B cell (primary cell): ENCODE data around the gene DIP2B. TPM values are rescaled to one million over a fixed set of nuclear protein-coding genes. Genes with fewer than 3 reads are reported as not detected.

Source experiments
- ATAC-seq: fragments of 200-7000 bp; cut with Tn5 transposase; one replicate; pipeline ENCODE4 v1.10.0; 2021; ENCODE audit warnings: low read depth, mild to moderate bottlenecking, moderate number of reproducible peaks, moderate library complexity
- CTCF ChIA-PET: fragments of 350-600 bp; sonication (Branson Sonifier 250); formaldehyde crosslinking; loops from one replicate; lab custom pipeline; 2021; ENCODE audit warnings: antibody characterized with exemption, inconsistent platforms; lab: Charles Lee
- POLR2A ChIA-PET: fragments of 350-600 bp; sonication (Branson Sonifier 250); formaldehyde crosslinking; loops from one replicate; lab custom pipeline; 2021; ENCODE audit warnings: antibody characterized with exemption; lab: Charles Lee
- DNase-seq: peaks from one replicate; pipeline ENCODE4 v3.0.0; 2013
- H2AFZ ChIP-seq: 2 replicates; pipeline ENCODE4 v1.6.1; 2012; ENCODE audit warnings: mild to moderate bottlenecking, low read depth, low read length; ENCODE audit not compliant: insufficient read depth, poor library complexity, severe bottlenecking
- H3K27ac ChIP-seq, 2 donors: 1 replicate in 1 of 2; 2 replicates in 1 of 2; pipeline ENCODE4 v1.5.1; 2012 to 2013; ENCODE audit warnings: low read length in 2 of 2, mild to moderate bottlenecking in 2 of 2, moderate library complexity in 1 of 2
- H3K27me3 ChIP-seq, 4 experiments: fragments of 200-600 bp in 1 of 4; sonication (generic) in 1 of 4; replicated peaks in 1 of 4; 1 replicate in 2 of 4; 2 replicates in 2 of 4; pipeline versions ENCODE4 v1.6.1 to v1.7.0; 2013 to 2016; ENCODE audit warnings: low read length in 3 of 4, mild to moderate bottlenecking in 2 of 4, mixed read lengths in 1 of 4, moderate library complexity in 1 of 4; ENCODE audit not compliant: insufficient read depth in 4 of 4, control insufficient read depth in 3 of 4; ENCODE audit errors: control extremely low read depth in 1 of 4
- H3K36me3 ChIP-seq, 2 experiments: replicated peaks in 1 of 2; 1 replicate in 1 of 2; 2 replicates in 1 of 2; pipeline versions ENCODE4 v1.6.1 to v1.7.1; 2013; ENCODE audit warnings: low read length in 1 of 2; ENCODE audit not compliant: insufficient read depth in 2 of 2, control insufficient read depth in 1 of 2; ENCODE audit errors: control extremely low read depth in 1 of 2, extremely low read depth in 1 of 2
- H3K4me1 ChIP-seq, 2 donors: fragments of 200-600 bp in 1 of 2; sonication (generic) in 1 of 2; 1 replicate in 1 of 2; 2 replicates in 1 of 2; pipeline versions ENCODE4 v1.5.1 to v1.6.1; 2013 to 2017; ENCODE audit warnings: low read length in 2 of 2; ENCODE audit not compliant: control insufficient read depth in 2 of 2, insufficient read depth in 2 of 2
- H3K4me2 ChIP-seq: replicated peaks from 2 replicates; pipeline ENCODE3; 2012; ENCODE audit warnings: mild to moderate bottlenecking, low read depth, low read length; ENCODE audit not compliant: poor library complexity, severe bottlenecking
- H3K4me3 ChIP-seq, 5 experiments: fragments of 200-600 bp in 1 of 5; sonication (generic) in 1 of 5; 1 replicate in 3 of 5; 2 replicates in 2 of 5; pipeline versions ENCODE4 v1.5.1 to v1.7.0; 2011 to 2016; ENCODE audit warnings: low read length in 4 of 5, mild to moderate bottlenecking in 4 of 5, low read depth in 2 of 5, control low read depth in 1 of 5, moderate library complexity in 1 of 5; ENCODE audit not compliant: insufficient read depth in 1 of 5; ENCODE audit errors: control extremely low read depth in 1 of 5, extremely low read depth in 1 of 5
- H3K79me2 ChIP-seq: fragments of 200-600 bp; sonication (generic); one replicate; pipeline ENCODE4 v1.6.0; 2016; ENCODE audit warnings: low read length; ENCODE audit not compliant: control insufficient read depth, insufficient read depth
- H3K9ac ChIP-seq: fragments of 200-600 bp; sonication (generic); 2 replicates; pipeline ENCODE4 v1.6.1; 2017; ENCODE audit warnings: mild to moderate bottlenecking, low read length, moderate library complexity
- H3K9me3 ChIP-seq, 3 donors: one replicate each; pipeline versions ENCODE4 v1.6.1 to v1.7.1; 2013; ENCODE audit warnings: low read length in 2 of 3; ENCODE audit not compliant: control insufficient read depth in 2 of 3, insufficient read depth in 1 of 3; ENCODE audit errors: control extremely low read depth in 1 of 3
- H4K20me1 ChIP-seq: 2 replicates; pipeline ENCODE4 v1.6.0; 2012; ENCODE audit warnings: mild to moderate bottlenecking, low read length; ENCODE audit not compliant: insufficient read depth, control insufficient read depth, poor library complexity, severe bottlenecking
- H3K27ac Mint-ChIP-seq: one replicate; pipeline ENCODE4 v1.8.0; 2021; ENCODE audit warnings: mixed read lengths
- H3K27me3 Mint-ChIP-seq: one replicate; pipeline ENCODE4 v1.8.0; 2021; ENCODE audit warnings: mixed read lengths
- H3K4me1 Mint-ChIP-seq: one replicate; pipeline ENCODE4 v1.8.0; 2021; ENCODE audit warnings: mixed read lengths
- H3K4me3 Mint-ChIP-seq: one replicate; pipeline ENCODE4 v1.8.0; 2021; ENCODE audit warnings: mixed read lengths
- H3K9me3 Mint-ChIP-seq: one replicate; pipeline ENCODE4 v1.8.0; 2022; ENCODE audit warnings: mixed read lengths; ENCODE audit not compliant: insufficient read depth
- CTCF ChIP-seq: fragments of 200-600 bp; IDR thresholded peaks from one replicate; pipeline ENCODE4 v1.8.0; 2022; ENCODE audit warnings: antibody characterized with exemption, mild to moderate bottlenecking
- EZH2 ChIP-seq: IDR thresholded peaks from 2 replicates; pipeline ENCODE4 v1.6.1; 2012; ENCODE audit warnings: borderline replicate concordance, low read depth, mild to moderate bottlenecking, moderate library complexity, low read length; ENCODE audit not compliant: insufficient read depth, poor library complexity, severe bottlenecking
- WGBS: methylation state at CpG from one replicate; pipeline ENCODE4 v1.1.5; 2013; ENCODE audit warnings: missing lambda C conversion rate; ENCODE audit not compliant: insufficient coverage; 5-methylcytosine and 5-hydroxymethylcytosine counted together
- intact Hi-C: fragments of 100-400 bp; cut with micrococcal nuclease; formaldehyde crosslinking; loops from one replicate; pipeline ENCODE4 v1.10.0; 2022
- polyA plus RNA-seq: library from polyadenylated mRNA; depleted of rRNA; stranded (reverse); fragments of >200 nt; gene quantifications from 2 replicates; pipeline ENCODE4 v1.2.3, GENCODE V29; 2012
- total RNA-seq, 2 donors: library from RNA; stranded (reverse); fragments of 120-200 nt in 1 of 2; gene quantifications; 1 replicate in 1 of 2; 2 replicates in 1 of 2; pipeline versions ENCODE4 v1.2.3 to v1.2.4, GENCODE V29; 2013 to 2022

Gene DIP2B
- total and polyA plus RNA-seq, 2 donors (not counting 1 experiment from before 2014, with no cell fraction given): 16.4 to 38.8 TPM

- peak overlapping the region; percentile 71 for H3K4me3 Mint-ChIP-seq
- Histone ChIP-seq H3K27me3 (no peaks in the 10 kb centered on the region), H3K27ac (peak overlapping the region in 1 of 2 donors; percentile 89), H2AFZ (no peak overlapping the region), H3K36me3 (no peaks in the 10 kb centered on the region), H4K20me1 (peaks cover 9% of the 10 kb centered on the region), H3K9me3 (no peaks in the 10 kb centered on the region), H3K4me3 (peak overlapping the region in 1 of 5 experiments; percentile 7), H3K4me2 (peak overlapping the region; percentile 46), H3K4me1 (peaks cover 54 to 69% of the 10 kb centered on the region in 2 donors), H3K9ac (peak overlapping the region; percentile 25), H3K79me2 (peaks cover 91% of the 10 kb centered on the region)
- ATAC-seq (no peak), DNase-seq (no peak)
- H3K27me3 Mint-ChIP-seq: no peaks in the 10 kb centered on the region
- ChIA-PET CTCF (interaction anchor here (0.7 to 9.8 kb wide), 9 partner anchors 10 to 296 kb away, joined by 3 to 184 read pairs (median 13); no protein-coding TSS in a partner anchor), POLR2A (no interaction called here)
- no peaks in the 10 kb centered on the region for H3K9me3 Mint-ChIP-seq
- TF ChIP-seq CTCF: no peak
- no peak for TF ChIP-seq EZH2
- H3K4me1 Mint-ChIP-seq: peaks cover 60% of the 10 kb centered on the region
- H3K27ac Mint-ChIP-seq: peak overlapping the region; percentile 63
- 25% methylated on average over 1 of the region's 2 CpGs for WGBS
- intact Hi-C loops: loop anchor here (10.0 kb wide), 2 partner anchors 47 to 417 kb away; a partner anchor contains a TSS
Observed at GRCh38 chr12:50507930-50508329, 3.1 kb downstream of the DIP2B start.

- H3K4me1 Mint-ChIP-seq: peaks cover 65% of the 10 kb centered on the region
Observed at GRCh38 chr12:50508414-50508813, 3.6 kb downstream of the DIP2B start.

More at GRCh38 chr12:50508414-50508813, 3.6 kb downstream of the DIP2B start:
- DNase-seq: no peak
- H3K9me3 Mint-ChIP-seq: no peaks in the 10 kb centered on the region
- H3K4me3 Mint-ChIP-seq: peak overlapping the region; percentile 27
- Histone ChIP-seq H3K36me3 (peaks cover 0 to 3% of the 10 kb centered on the region in 2 experiments), H3K4me3 (peak overlapping the region in 1 of 5 experiments; percentile 7), H3K4me2 (peak overlapping the region; percentile 46), H3K9ac (no peak overlapping the region), H3K27ac (peak overlapping the region; percentile 2 to 89), H4K20me1 (peaks cover 9% of the 10 kb centered on the region), H3K27me3 (no peaks in the 10 kb centered on the region), H3K4me1 (peaks cover 59 to 74% of the 10 kb centered on the region in 2 donors), H3K79me2 (peaks cover 95% of the 10 kb centered on the region), H3K9me3 (no peaks in the 10 kb centered on the region), H2AFZ (no peak overlapping the region)
- ChIA-PET CTCF (interaction anchor here (0.7 to 9.8 kb wide), 8 partner anchors 10 to 134 kb away, joined by 3 to 184 read pairs (median 13); no protein-coding TSS in a partner anchor), POLR2A (interaction anchor here (1.2 kb wide), 1 partner anchor 9 kb away, joined by 3 read pairs; no protein-coding TSS in a partner anchor)
- TF ChIP-seq CTCF (no peak), EZH2 (no peak)
- ATAC-seq: no peak
- H3K27ac Mint-ChIP-seq: peak overlapping the region; percentile 74
- WGBS: 100% methylated on average over 2 of the region's 6 CpGs
- intact Hi-C loops: loop anchor here (10.0 kb wide), 2 partner anchors 46 to 416 kb away; a partner anchor contains a TSS
- no peaks in the 10 kb centered on the region for H3K27me3 Mint-ChIP-seq
